Loucy (cell line): ENCODE measurements around the gene FSTL4.

Source experiments
- EZH2phosphoT487 ChIP-seq: fragments of 200-600 bp; IDR thresholded peaks from 2 replicates; pipeline ENCODE4 v1.6.1; 2018; ENCODE audit warnings: antibody characterized with exemption, mild to moderate bottlenecking, moderate library complexity, borderline replicate concordance
- TF ChIP-seq, protein P1 (sequence below): fragments of 200-600 bp; sonication (generic); conservative IDR thresholded peaks from 2 replicates; pipeline ENCODE4 v1.5.1; 2014; ENCODE audit warnings: mild to moderate bottlenecking, antibody characterized with exemption, low read length

GRCh38 chr5:133364936-133365707 is 247.2 kb downstream of the FSTL4 start:
- TF ChIP-seq, protein P1, sequence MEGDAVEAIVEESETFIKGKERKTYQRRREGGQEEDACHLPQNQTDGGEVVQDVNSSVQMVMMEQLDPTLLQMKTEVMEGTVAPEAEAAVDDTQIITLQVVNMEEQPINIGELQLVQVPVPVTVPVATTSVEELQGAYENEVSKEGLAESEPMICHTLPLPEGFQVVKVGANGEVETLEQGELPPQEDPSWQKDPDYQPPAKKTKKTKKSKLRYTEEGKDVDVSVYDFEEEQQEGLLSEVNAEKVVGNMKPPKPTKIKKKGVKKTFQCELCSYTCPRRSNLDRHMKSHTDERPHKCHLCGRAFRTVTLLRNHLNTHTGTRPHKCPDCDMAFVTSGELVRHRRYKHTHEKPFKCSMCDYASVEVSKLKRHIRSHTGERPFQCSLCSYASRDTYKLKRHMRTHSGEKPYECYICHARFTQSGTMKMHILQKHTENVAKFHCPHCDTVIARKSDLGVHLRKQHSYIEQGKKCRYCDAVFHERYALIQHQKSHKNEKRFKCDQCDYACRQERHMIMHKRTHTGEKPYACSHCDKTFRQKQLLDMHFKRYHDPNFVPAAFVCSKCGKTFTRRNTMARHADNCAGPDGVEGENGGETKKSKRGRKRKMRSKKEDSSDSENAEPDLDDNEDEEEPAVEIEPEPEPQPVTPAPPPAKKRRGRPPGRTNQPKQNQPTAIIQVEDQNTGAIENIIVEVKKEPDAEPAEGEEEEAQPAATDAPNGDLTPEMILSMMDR = peak; percentile 47
- TF ChIP-seq EZH2phosphoT487 = no peak
